HG02852 (cell line): ENCODE measurements around the gene MYO1B.
"Not testable (repeated sequence)": the region's sequence is repeated elsewhere in the genome, so short reads cannot be mapped to it uniquely, and the experiment has no call there.

Experiments used
- ATAC-seq: cut with Tn5 transposase; IDR thresholded peaks from one replicate; pipeline ENCODE4 v1.9.1; 2021; ENCODE audit warnings: mild to moderate bottlenecking, moderate library complexity; ENCODE audit not compliant: unreplicated experiment

Gene MYO1B

GRCh38 chr2:191441496-191442214 lies 196.5 kb downstream of the MYO1B start:
- no peak for ATAC-seq

GRCh38 chr2:191443446-191443845 lies 198.2 kb downstream of the MYO1B start:
- ATAC-seq: no peak

GRCh38 chr2:191446910-191447309 lies 201.7 kb downstream of the MYO1B start:
- no peak for ATAC-seq

GRCh38 chr2:191451116-191451515 lies 205.9 kb downstream of the MYO1B start:
- ATAC-seq: no peak

- no peak for ATAC-seq
Measured at GRCh38 chr2:191452065-191452464, 206.9 kb downstream of the MYO1B start.

- no peak for ATAC-seq
Measured at GRCh38 chr2:191453761-191454160, 208.6 kb downstream of the MYO1B start.

- not testable (repeated sequence) for ATAC-seq
Measured at GRCh38 chr2:191456506-191456905, 211.3 kb downstream of the MYO1B start.

GRCh38 chr2:191459158-191459557 lies 214.0 kb downstream of the MYO1B start:
- no peak for ATAC-seq

GRCh38 chr2:191462370-191462769 lies 217.2 kb downstream of the MYO1B start:
- no peak for ATAC-seq

GRCh38 chr2:191463790-191464189 lies 218.6 kb downstream of the MYO1B start:
- no peak for ATAC-seq

- ATAC-seq: no peak
Measured at GRCh38 chr2:191465766-191466420, 220.7 kb downstream of the MYO1B start.

GRCh38 chr2:191467113-191467512 lies 221.9 kb downstream of the MYO1B start:
- ATAC-seq: no peak

- ATAC-seq: no peak
Measured at GRCh38 chr2:191470306-191470705, 225.1 kb downstream of the MYO1B start.

GRCh38 chr2:191474464-191474863 lies 229.3 kb downstream of the MYO1B start:
- no peak for ATAC-seq
